ENCODE results near the gene RALBP1. TPM values are rescaled to one million over a fixed set of nuclear protein-coding genes. Genes with fewer than 3 reads are reported as not detected.

The RALBP1 gene
- total RNA-seq, 1 experiment from 2014 or later = 70.0 TPM

DNA sequence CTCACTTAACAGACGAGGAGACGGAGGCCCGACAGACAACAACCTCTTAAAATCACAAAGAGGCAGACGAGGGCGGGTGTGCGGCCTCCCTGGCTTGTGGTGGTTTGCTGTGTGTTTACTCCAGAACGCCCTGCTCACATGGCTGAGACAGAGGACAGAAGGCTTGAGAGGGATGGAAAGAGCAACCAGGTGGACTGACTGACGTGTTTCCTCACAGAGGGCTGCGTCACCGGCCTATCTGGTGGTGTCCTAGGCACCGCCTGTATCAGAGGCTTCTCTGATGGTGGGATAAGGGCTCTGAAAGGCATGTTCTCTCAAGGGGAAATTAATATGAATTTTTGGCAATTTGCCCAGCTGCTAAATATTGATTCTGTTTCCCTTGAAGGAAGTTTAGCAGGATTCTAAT lies 47.0 kb upstream of the RALBP1 start:
- intact Hi-C loops (cut with micrococcal nuclease; ENCODE audit: unreplicated experiment) = no loop called here
- in situ Hi-C loops (cut with HindIII; ENCODE audit: low pct_unique_long_range_greater_than_20kb, low sequenced_read_pairs) = no loop called here
- Histone ChIP-seq H3K27me3 (ENCODE audit: control insufficient read depth, insufficient read depth, low read length) (no peaks in the 10 kb centered on the region), H3K36me3 (ENCODE audit: control insufficient read depth, insufficient read depth, low read length) (no peaks in the 10 kb centered on the region), H3K27ac (ENCODE audit: low read length) (no peak overlapping the region), H3K4me3 (ENCODE audit: low read depth in 2 of 2, low read length in 2 of 2) (no peak overlapping the region), H3K9me3 (ENCODE audit: control insufficient read depth, insufficient read depth, low read depth, low read length) (no peaks in the 10 kb centered on the region; the same call in 1 of the 2 replicates), H3K4me1 (ENCODE audit: control insufficient read depth, insufficient read depth, low read length) (no peaks in the 10 kb centered on the region)
- DNase-seq (ENCODE audit: low read depth, low spot score) = no peak
- ChIA-PET POLR2A (no interaction called here), CTCF (no interaction called here)
- TF ChIP-seq, protein P1, sequence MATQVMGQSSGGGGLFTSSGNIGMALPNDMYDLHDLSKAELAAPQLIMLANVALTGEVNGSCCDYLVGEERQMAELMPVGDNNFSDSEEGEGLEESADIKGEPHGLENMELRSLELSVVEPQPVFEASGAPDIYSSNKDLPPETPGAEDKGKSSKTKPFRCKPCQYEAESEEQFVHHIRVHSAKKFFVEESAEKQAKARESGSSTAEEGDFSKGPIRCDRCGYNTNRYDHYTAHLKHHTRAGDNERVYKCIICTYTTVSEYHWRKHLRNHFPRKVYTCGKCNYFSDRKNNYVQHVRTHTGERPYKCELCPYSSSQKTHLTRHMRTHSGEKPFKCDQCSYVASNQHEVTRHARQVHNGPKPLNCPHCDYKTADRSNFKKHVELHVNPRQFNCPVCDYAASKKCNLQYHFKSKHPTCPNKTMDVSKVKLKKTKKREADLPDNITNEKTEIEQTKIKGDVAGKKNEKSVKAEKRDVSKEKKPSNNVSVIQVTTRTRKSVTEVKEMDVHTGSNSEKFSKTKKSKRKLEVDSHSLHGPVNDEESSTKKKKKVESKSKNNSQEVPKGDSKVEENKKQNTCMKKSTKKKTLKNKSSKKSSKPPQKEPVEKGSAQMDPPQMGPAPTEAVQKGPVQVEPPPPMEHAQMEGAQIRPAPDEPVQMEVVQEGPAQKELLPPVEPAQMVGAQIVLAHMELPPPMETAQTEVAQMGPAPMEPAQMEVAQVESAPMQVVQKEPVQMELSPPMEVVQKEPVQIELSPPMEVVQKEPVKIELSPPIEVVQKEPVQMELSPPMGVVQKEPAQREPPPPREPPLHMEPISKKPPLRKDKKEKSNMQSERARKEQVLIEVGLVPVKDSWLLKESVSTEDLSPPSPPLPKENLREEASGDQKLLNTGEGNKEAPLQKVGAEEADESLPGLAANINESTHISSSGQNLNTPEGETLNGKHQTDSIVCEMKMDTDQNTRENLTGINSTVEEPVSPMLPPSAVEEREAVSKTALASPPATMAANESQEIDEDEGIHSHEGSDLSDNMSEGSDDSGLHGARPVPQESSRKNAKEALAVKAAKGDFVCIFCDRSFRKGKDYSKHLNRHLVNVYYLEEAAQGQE (IDR thresholded peaks at IDR 0.05; ENCODE audit: insufficient read depth in 1 of 2, low read depth in 2 of 2, low read length in 1 of 2) = no peak
- no peak for TF ChIP-seq POLR2AphosphoS5 (IDR thresholded peaks at IDR 0.05; ENCODE audit: low read depth, low read length)
- TF ChIP-seq, protein P2, sequence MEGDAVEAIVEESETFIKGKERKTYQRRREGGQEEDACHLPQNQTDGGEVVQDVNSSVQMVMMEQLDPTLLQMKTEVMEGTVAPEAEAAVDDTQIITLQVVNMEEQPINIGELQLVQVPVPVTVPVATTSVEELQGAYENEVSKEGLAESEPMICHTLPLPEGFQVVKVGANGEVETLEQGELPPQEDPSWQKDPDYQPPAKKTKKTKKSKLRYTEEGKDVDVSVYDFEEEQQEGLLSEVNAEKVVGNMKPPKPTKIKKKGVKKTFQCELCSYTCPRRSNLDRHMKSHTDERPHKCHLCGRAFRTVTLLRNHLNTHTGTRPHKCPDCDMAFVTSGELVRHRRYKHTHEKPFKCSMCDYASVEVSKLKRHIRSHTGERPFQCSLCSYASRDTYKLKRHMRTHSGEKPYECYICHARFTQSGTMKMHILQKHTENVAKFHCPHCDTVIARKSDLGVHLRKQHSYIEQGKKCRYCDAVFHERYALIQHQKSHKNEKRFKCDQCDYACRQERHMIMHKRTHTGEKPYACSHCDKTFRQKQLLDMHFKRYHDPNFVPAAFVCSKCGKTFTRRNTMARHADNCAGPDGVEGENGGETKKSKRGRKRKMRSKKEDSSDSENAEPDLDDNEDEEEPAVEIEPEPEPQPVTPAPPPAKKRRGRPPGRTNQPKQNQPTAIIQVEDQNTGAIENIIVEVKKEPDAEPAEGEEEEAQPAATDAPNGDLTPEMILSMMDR (IDR thresholded peaks at IDR 0.05) = no peak
- ATAC-seq = no peak
- BruUV-seq (replicated peaks) = no TSS peak

DNA sequence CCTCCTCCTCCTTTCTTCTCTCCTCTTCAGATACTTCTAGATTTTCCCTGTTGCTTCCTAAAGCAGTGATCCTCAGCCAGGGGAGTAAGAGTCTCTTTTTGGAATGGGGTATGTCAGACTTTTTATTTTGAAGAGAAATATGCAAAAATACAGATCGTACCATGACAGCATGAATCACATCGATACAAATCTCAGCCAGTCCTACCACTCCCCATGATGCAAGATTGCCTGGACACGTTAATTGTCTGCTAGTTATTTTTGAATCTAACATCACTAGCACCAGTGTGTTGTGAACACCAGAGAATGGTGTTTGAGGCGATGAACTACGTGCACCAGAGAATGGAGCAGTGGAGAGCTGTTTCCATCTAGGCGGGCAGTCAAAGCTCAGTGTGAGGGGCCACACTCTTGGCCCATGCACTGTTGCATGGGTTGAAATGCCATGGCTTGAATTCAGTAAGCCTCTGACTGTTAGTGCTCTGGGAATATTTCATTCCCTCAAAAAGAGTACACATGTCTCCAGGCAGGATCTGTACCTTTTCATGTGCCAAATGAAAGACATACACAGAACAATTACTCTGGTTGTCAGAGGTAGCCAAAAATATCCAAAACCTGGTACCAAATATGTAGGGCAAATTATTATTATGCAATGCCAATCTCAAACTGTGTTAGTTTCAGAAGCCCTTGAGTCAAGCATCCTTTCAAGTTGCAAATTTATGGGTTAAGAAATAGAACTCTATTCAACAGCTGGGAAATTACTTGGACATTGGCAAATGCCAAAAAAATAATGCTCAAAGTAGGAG lies 46.3 kb upstream of the RALBP1 start:
- no peaks in the 10 kb centered on the region for H3K9me3 ChIP-seq (ENCODE audit: control insufficient read depth, insufficient read depth, low read depth, low read length)
- no peaks in the 10 kb centered on the region for H3K4me1 ChIP-seq (ENCODE audit: control insufficient read depth, insufficient read depth, low read length)
- in situ Hi-C loops (cut with HindIII; ENCODE audit: low pct_unique_long_range_greater_than_20kb, low sequenced_read_pairs) (no loop called here), intact Hi-C loops (cut with micrococcal nuclease; ENCODE audit: unreplicated experiment) (no loop called here)
- no peaks in the 10 kb centered on the region for H3K36me3 ChIP-seq (ENCODE audit: control insufficient read depth, insufficient read depth, low read length)
- DNase-seq (ENCODE audit: low read depth, low spot score) = no peak
- TF ChIP-seq TCF7L2 (IDR thresholded peaks at IDR 0.05; ENCODE audit: low read depth, low read length) = no peak
- TF ChIP-seq, protein P2 (IDR thresholded peaks at IDR 0.05) = no peak
- TF ChIP-seq POLR2AphosphoS5 (IDR thresholded peaks at IDR 0.05; ENCODE audit: low read depth, low read length) = no peak
- TF ChIP-seq SIN3A (IDR thresholded peaks at IDR 0.05; ENCODE audit: borderline replicate concordance, insufficient read depth, low read depth, low read length) = no peak
- TF ChIP-seq, protein P1 (IDR thresholded peaks at IDR 0.05; ENCODE audit: insufficient read depth in 1 of 2, low read depth in 2 of 2, low read length in 1 of 2) = no peak
- no TSS peak for BruUV-seq (replicated peaks)
- no peak for ATAC-seq
- no peak overlapping the region for H3K4me3 ChIP-seq (ENCODE audit: low read depth in 2 of 2, low read length in 2 of 2)
- CTCF ChIA-PET = no interaction called here
- POLR2A ChIA-PET = no interaction called here
- H3K27ac ChIP-seq (ENCODE audit: low read length) = no peak overlapping the region
- H3K27me3 ChIP-seq (ENCODE audit: control insufficient read depth, insufficient read depth, low read length) = no peaks in the 10 kb centered on the region

Measured in Panc1 (cell line).